Mesothelial cell of epicardium (in vitro differentiated cells): ENCODE data around the gene TXNDC8. TPM values are rescaled to one million over a fixed set of nuclear protein-coding genes. Genes with fewer than 3 reads are reported as not detected.

Source experiments
- DNase-seq, 2 experiments: peaks; one replicate each; pipeline ENCODE4 v3.0.0; 2021; ENCODE audit warnings: low spot score in 2 of 2; ENCODE audit not compliant: unreplicated experiment in 2 of 2
- H3K27ac Mint-ChIP-seq: 2 replicates; pipeline ENCODE4 v1.8.0; 2021; ENCODE audit warnings: mixed read lengths
- H3K27me3 Mint-ChIP-seq: 2 replicates; pipeline ENCODE4 v1.8.0; 2021; ENCODE audit warnings: low read depth, mixed read lengths
- H3K36me3 Mint-ChIP-seq: 2 replicates; pipeline ENCODE4 v1.8.0; 2021; ENCODE audit warnings: mixed read lengths
- H3K4me1 Mint-ChIP-seq: 2 replicates; pipeline ENCODE4 v1.8.0; 2021; ENCODE audit warnings: mixed read lengths
- H3K4me3 Mint-ChIP-seq: 2 replicates; pipeline ENCODE4 v1.8.0; 2021; ENCODE audit warnings: mild to moderate bottlenecking, moderate library complexity, mixed read lengths
- H3K9me3 Mint-ChIP-seq: 2 replicates; pipeline ENCODE4 v1.8.0; 2021; ENCODE audit warnings: mixed read lengths
- total RNA-seq: library from RNA; stranded (reverse); gene quantifications from 3 replicates; pipeline ENCODE4 v1.2.1, GENCODE V29; 2021
- TF ChIP-seq, protein P1 (sequence below): fragments of 200-600 bp; sonication (generic); IDR thresholded peaks from one replicate; pipeline ENCODE4 v1.5.0; 2021; ENCODE audit warnings: antibody characterized with exemption; ENCODE audit not compliant: unreplicated experiment

The TXNDC8 gene
- total RNA-seq, 1 donor from 2014 or later: not detected

DNA sequence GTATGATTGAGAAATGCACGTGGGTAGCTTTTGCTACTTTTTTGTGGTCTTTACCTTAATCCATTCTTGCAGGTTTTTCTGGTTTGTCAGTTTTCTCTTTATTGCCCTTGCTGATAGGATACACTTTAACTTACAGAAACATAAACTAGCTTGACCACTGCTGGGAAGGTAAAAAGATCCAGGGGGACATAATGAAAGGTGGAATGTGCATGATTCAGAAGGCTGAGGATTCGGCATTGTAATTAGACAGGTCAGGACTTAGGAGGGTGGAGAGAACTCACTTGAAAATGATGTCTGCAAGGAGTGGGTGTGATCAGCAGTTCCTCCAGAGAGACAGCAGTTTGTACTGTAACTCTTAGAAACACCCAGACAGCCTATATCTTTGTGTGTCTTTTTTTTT is 19.8 kb upstream of the TXNDC8 start:
- TF ChIP-seq, protein P1, sequence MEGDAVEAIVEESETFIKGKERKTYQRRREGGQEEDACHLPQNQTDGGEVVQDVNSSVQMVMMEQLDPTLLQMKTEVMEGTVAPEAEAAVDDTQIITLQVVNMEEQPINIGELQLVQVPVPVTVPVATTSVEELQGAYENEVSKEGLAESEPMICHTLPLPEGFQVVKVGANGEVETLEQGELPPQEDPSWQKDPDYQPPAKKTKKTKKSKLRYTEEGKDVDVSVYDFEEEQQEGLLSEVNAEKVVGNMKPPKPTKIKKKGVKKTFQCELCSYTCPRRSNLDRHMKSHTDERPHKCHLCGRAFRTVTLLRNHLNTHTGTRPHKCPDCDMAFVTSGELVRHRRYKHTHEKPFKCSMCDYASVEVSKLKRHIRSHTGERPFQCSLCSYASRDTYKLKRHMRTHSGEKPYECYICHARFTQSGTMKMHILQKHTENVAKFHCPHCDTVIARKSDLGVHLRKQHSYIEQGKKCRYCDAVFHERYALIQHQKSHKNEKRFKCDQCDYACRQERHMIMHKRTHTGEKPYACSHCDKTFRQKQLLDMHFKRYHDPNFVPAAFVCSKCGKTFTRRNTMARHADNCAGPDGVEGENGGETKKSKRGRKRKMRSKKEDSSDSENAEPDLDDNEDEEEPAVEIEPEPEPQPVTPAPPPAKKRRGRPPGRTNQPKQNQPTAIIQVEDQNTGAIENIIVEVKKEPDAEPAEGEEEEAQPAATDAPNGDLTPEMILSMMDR: no peak
- DNase-seq: no peak
- H3K27me3 Mint-ChIP-seq: no peaks in the 10 kb centered on the region
- H3K4me3 Mint-ChIP-seq: no peak overlapping the region
- H3K4me1 Mint-ChIP-seq: peaks cover 3% of the 10 kb centered on the region
- H3K27ac Mint-ChIP-seq: no peak overlapping the region
- peaks cover 7% of the 10 kb centered on the region for H3K9me3 Mint-ChIP-seq
- H3K36me3 Mint-ChIP-seq: no peaks in the 10 kb centered on the region

DNA sequence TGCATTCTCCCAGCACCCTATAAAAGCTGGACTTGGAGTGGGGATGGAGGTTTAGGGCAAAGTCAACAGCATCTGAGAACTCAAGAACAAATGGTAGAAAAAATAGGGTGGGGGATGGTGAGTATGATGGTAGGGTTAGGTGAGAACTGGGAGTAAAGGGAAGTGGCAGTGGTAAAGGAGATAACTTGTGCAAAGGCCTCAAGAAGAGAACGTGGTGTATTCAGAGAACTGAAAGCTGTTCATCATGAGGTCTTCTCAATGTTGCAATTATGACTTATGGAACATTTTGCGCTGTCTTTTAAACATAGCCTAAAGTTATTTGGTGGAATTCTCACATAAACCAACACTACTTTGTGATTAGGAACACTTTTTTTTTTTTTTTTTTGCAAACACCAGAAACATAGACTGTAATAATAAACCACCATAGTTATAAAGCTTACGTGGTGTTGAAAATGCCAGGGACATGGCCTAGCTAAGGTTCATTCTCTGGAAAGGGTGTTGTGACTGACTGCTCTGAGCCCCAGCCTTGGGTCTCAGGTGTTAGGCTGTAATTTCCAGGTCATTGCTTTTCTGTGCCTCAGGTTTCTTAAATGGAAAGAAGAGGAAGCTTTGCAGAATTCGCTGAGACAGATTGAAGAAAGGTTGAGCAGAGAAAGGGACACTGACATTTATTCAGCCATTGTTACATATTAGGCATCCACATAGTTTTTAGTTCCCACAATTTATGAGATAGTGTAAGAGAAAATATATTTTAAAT is 19.2 kb upstream of the TXNDC8 start:
- DNase-seq: no peak
- Mint-ChIP-seq H3K9me3 (peaks cover 7% of the 10 kb centered on the region), H3K27me3 (no peaks in the 10 kb centered on the region), H3K27ac (no peak overlapping the region), H3K4me1 (peaks cover 3% of the 10 kb centered on the region), H3K4me3 (no peak overlapping the region), H3K36me3 (no peaks in the 10 kb centered on the region)
- TF ChIP-seq, protein P1: no peak

DNA sequence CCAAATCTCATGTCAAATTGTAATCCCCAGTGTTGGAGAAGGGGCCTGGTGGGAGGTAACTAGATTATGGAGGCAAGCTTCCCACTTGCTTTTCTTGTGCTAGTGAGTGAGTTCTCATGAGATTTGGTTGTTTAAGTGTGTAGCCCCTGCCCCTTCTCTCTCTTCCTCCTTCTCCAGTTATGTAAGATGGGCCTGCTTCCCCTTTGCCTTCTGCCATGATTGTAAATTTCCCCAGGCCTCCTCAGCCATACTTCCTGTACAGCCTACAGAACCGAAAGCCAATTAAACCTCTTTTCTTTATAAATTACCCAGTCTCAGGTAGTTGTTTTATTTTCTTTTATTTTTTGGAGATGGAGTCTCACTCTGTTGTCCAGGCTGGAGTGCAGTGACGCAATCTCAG is 18.2 kb upstream of the TXNDC8 start:
- Mint-ChIP-seq H3K4me1 (peaks cover 3% of the 10 kb centered on the region), H3K27ac (no peak overlapping the region), H3K9me3 (peaks cover 6% of the 10 kb centered on the region), H3K4me3 (no peak overlapping the region), H3K27me3 (no peaks in the 10 kb centered on the region), H3K36me3 (no peaks in the 10 kb centered on the region)
- TF ChIP-seq, protein P1: no peak
- no peak for DNase-seq

DNA sequence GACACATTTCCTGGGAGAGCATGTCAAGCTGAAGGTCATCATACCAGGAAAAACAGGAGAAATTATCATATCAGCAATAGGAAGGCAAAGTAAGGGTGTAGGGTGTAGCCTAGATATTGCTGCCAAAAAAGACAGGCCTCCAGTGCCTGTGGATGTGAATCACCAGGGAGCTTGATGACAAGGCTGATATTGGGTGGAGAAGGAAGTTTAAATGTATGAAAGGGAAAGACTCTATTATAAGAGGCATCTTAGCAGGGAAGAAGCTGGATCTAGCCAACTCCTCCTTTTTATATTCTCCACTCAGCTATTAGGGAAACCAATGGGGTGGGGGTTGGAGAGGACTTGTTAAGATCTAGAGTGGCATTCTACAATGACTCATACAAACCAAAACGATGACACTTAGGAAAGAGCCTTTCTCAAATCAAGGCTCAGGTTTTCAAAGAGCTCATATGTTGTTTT is 13.4 kb upstream of the TXNDC8 start:
- Mint-ChIP-seq H3K27ac (no peak overlapping the region), H3K4me3 (no peak overlapping the region), H3K9me3 (no peaks in the 10 kb centered on the region), H3K27me3 (peaks cover 2% of the 10 kb centered on the region), H3K4me1 (no peaks in the 10 kb centered on the region), H3K36me3 (no peaks in the 10 kb centered on the region)
- TF ChIP-seq, protein P1: no peak
- no peak for DNase-seq

DNA sequence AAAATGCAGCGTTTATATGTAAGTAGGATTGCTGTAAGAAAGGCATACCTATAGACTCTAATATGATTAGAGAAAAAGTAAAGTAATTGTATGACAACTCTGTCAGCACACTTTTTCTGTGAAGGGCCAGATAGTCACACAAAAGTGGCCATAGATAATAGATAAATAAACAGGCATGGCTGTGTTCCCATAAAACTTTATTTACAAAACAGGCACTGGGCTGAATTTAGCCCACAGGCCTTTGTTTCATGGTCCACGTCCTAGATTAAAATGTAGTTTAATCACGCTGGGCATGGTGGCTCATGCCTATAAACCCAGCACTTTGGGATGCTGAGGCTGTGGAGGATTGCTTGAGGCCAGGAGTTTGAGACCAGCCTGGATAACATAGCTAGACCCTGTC is 8.7 kb upstream of the TXNDC8 start:
- Mint-ChIP-seq H3K9me3 (no peaks in the 10 kb centered on the region), H3K4me3 (no peak overlapping the region), H3K27me3 (peaks cover 2% of the 10 kb centered on the region), H3K36me3 (no peaks in the 10 kb centered on the region), H3K4me1 (no peaks in the 10 kb centered on the region), H3K27ac (no peak overlapping the region)
- TF ChIP-seq, protein P1: no peak
- DNase-seq: no peak

DNA sequence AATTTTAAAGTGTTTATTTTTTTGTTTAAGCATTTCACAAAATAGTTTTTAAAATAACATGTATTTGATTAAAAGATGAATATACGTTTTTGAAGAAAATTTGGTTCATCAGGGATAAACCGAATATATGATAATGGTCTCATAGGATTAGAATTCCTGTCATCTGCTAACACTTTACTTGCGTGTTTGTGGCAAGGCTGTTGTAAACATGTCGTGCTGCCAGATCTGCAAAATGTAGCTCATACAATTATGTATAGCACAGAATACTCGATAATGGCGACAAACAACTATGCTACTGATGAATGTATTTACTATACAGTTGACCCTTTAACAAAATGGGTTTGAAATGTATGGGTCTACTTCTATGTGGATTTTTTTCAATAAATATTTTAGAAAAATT is 7.2 kb upstream of the TXNDC8 start:
- Mint-ChIP-seq H3K4me3 (no peak overlapping the region), H3K27ac (no peak overlapping the region), H3K9me3 (no peaks in the 10 kb centered on the region), H3K27me3 (peaks cover 2% of the 10 kb centered on the region), H3K36me3 (no peaks in the 10 kb centered on the region), H3K4me1 (no peaks in the 10 kb centered on the region)
- no peak for DNase-seq
- TF ChIP-seq, protein P1: no peak
